HG02885 (cell line): ENCODE data around the gene SH3TC1.

Source experiments
- ATAC-seq: cut with Tn5 transposase; IDR thresholded peaks from one replicate; pipeline ENCODE4 v1.9.1; 2021; ENCODE audit warnings: mild to moderate bottlenecking; ENCODE audit not compliant: unreplicated experiment, poor library complexity

Gene SH3TC1

DNA sequence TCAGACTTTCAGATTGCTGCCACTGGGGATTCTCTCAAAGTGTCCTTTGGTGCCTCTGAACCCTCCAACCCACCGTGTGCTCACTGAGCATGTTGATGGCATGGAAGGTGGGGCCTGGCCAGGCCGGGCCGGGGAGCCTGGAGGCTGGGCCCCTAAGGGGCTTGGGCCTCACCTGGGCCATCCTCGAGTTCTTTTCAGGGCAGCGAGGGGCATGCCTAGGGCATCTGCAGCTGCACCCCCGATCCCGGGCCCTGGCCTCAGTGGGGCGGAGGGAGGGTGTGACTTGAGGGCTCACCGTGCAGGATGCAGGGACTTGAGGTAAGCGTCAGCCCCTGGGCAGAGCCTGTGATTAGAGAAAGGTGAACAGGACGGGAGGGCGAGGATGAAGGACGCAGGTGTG is 1.6 kb upstream of the SH3TC1 start:
- no peak for ATAC-seq

DNA sequence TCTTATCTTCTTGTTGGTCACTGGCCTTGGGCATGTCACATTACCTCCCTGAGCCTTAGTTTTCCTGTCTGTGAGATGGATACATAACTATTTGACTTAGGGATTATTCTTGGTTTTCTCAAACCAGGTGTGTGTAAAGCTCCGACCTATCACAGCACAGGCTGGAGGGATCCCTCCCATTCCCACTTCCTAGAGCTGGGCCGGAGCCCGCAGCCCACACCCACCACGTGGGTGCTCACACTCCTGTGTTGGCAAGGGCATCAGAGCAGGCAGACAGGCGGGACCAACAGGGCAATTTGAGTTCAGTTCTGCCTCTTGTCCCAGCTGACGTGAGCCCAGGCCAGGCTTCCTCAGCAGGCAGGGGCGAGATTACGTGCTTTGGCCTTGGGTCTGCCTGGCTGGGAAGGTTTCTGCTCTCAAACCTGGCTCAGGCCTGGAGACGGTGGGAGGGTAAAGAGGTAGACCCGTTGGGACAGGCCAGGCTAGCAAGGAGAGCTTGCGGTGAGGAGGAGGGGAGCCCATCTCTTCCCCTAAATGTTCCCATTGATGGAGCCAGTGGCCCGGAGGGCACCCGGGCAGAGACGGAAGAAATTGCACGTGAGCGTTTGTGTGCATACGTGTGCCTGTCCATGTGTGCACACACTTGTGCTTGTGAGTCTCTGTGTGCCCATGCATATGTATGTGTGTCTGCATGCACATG is 734 bp upstream of the SH3TC1 start:
- ATAC-seq, result no peak

GRCh38 chr4:8199594-8200301 is 658 bp downstream of the SH3TC1 start:
- no peak for ATAC-seq

GRCh38 chr4:8200302-8200975 is 1.3 kb downstream of the SH3TC1 start:
- ATAC-seq, result no peak

DNA sequence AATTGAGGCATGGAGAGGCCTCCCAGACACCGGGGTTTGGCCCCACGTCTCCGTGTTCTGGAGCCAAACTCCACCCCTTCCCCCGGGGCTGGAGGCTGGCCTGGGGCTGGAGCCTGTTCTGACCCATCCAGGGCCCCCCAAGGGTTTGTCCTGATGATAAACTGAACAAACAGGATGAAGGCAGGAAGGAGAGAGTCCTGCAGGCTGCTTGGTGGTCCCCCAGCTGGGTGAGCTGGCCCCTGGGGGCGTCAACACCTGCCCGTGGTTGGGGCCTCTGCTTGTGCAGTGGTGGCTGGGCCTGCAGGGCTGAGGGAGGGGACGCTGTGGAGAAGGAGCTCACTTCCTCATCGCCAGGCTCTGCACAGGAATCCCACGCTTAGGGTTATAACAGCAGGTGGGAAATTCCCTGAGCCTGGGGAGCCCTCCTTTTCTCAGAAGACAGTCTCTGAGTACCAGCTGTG is 2.3 kb downstream of the SH3TC1 start:
- ATAC-seq, result peak; percentile 32

DNA sequence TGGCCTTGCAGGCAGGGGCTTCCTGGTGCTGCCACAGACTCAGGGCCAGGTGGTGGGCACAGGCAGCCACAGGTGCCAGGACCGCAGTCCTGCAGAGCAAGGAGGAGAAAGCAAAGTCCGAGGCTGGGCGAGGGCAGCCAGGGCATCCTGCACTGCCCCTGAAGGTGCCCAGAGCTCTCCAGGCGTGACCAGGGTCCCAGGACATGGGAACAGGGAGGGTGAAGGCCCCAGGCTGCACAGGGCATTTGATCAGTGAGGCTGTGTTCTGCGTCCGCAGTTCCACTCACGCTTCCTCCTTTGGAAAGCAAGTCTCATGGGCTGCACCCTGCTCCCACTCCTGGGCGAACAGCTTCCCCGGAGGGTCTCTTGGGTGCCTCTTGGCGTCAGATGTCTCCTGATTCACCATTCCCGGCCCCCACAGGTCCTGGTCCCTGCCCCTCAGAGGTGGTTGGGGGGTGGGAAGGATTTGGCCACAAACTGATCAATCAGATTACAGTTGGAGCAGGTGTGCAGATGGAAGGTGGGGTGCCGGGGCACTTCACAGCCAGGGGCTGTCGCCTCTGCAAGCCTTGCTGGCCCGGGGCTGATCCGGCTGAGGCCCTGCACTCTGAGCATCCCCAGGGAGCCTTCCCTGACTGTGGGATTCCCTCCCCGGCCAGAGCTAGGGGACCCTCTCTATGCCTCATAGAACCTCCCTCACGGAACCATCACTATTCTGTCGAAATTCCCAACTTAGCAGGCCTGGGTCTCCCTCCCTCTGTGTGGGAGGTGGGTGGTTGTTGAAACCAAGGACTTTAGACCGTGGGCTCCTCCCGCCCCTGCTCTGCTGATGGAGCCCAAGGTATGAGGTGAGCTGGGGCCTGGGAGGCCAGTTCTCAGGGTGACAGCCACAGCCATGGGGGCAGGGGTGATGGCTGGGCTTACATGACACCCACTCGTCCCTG is 3.3 kb downstream of the SH3TC1 start:
- no peak for ATAC-seq

GRCh38 chr4:8203052-8203401 is 3.9 kb downstream of the SH3TC1 start:
- ATAC-seq, result no peak

- no peak for ATAC-seq
These were observed 4.7 kb downstream of the SH3TC1 start for GRCh38 chr4:8203817-8204216.

GRCh38 chr4:8204576-8205227 is 5.6 kb downstream of the SH3TC1 start:
- no peak for ATAC-seq

DNA sequence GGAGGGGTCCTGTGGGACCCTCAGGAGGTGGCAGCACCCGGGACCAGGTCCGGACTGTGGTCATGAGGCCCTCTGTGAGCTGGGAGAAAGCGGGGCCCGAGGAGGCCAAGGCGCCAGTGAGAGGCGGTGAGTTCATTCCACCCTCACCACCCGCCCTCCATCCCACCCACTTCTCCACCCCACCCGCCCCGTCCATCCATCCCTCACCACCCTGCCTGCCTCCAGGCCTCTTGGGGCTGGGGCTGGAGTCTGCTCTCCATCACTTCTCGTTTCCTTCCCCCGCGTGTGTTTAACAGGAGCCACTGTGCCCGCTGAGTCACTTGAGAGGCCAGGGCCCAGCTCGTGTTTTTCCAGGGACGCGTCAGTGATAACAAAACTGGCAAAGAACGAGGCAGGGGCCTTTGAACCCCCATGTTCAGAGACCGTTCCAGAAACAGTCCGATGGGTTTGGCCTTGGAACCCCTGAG is 6.2 kb downstream of the SH3TC1 start:
- no peak for ATAC-seq

- no peak for ATAC-seq
These were observed 6.9 kb downstream of the SH3TC1 start for GRCh38 chr4:8205749-8206611.

- ATAC-seq, result no peak
These were observed 8.2 kb downstream of the SH3TC1 start for GRCh38 chr4:8207314-8207713.

DNA sequence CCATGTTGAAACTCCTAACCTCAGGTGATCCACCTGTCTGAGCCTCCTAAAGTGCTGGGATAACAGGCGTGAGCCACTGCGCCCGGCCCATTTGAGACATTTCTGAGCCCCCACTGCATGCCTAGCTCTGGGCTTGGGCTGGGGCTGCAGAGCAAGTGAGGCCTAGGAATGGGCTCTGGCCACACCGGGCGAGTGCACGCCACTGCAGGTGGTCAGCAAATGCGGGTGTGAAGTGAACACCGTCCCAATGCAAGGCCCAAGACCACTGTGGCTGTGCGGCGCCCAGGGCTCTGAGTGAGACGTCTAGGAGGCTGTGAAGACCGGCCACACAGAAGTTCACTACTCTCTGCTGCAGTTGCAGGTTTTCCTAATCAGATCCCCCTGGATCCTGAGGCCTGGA is 9.5 kb downstream of the SH3TC1 start:
- ATAC-seq, result no peak

- no peak for ATAC-seq
These were observed 10.2 kb downstream of the SH3TC1 start for GRCh38 chr4:8209181-8209874.

DNA sequence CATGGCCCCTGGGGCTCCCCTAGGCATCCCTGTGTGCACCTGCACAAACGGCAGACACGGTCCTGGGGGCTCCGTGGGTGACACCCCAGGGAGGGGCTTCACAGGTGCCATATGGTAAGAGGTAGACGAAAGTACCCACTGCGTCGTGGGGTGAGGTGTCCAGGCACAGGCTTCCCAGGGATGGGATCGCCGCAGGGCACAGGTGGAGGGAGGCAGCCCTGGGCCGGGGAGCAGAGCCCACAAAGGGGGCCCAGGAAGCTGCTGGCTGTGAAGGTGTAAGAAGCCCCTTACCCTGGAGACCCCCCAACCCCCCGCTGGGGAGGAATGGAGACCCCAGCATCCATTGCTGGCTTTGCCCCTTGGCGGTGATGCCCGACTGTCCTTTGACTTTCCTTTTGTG is 10.9 kb downstream of the SH3TC1 start:
- ATAC-seq, result no peak

DNA sequence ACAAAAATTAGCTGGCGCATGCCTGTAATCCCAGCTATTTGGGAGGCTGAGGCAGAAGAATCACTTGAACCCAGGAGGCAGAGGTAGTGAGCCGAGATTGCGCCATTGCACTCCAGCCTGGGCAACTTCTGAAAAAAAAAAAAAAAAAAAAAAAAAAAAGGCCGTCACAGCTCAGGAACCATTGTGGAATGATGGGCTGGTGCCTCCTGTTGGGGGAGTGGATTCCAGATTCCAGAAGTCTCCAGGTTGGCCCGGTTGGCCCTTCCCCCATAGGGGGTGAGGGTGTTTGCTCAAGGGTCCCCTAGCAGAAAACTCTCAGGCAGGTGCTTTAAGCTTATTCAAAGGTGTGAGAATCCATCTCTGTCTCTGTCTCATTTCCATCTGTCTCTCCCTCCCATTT is 11.5 kb downstream of the SH3TC1 start:
- no peak for ATAC-seq

GRCh38 chr4:8211251-8211650 is 12.2 kb downstream of the SH3TC1 start:
- ATAC-seq, result no peak
